GM10266 (cell line): Measurements from ENCODE around the gene MAFG.

Source experiments
- DNase-seq: peaks from one replicate; pipeline ENCODE4 v3.0.0; 2012; ENCODE audit errors: extremely low spot score
- CTCF ChIP-seq: IDR thresholded peaks from 2 replicates; pipeline ENCODE4 v1.5.1; 2012; ENCODE audit warnings: mild to moderate bottlenecking, low read depth; ENCODE audit not compliant: control insufficient read depth, insufficient read depth; ENCODE audit errors: missing control alignments

MAFG gene

GRCh38 chr17:81960130-81960958 lies 32.8 kb upstream of the MAFG start:
- no peak for TF ChIP-seq CTCF
- no peak for DNase-seq

DNA sequence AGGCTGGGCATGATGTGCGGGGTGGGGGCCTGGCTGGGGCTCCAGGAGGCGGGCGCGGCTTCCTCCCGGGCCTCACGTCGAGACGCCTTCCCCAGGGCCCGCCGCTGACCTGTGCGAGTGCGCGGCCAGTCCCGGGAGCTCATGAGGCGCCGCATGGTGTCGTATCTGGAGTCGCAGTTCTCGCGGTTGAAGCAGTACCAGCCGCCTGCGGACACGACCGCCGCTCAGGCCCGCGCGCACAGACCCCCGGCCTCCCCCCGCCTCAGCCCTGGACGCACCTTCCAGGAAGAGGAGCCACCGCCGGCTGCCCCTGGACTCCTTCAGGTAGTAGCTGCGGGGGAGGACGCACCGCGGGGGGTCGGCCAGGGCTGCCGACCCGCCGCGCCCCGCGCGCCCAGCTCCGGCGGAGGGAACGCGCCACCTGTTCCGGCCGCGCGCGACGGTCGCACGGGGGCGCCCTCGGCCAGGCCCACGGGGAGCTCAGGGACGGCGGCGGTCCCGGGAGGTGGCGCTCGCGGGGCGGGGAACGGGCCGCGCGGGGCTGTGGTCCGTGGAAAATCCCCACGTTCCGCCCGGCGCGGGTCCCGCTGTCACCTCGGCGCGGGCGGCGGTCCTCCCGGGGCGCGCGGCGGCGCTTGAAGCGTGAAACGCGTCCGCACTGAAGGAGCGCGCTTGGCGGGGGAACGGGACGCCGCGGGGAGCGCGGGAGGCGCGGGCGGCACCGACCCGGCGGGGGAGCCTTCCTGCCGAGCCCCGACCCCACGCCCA lies 32.0 kb upstream of the MAFG start:
- TF ChIP-seq CTCF, result peak; percentile 100
- peak; percentile 94 for DNase-seq

DNA sequence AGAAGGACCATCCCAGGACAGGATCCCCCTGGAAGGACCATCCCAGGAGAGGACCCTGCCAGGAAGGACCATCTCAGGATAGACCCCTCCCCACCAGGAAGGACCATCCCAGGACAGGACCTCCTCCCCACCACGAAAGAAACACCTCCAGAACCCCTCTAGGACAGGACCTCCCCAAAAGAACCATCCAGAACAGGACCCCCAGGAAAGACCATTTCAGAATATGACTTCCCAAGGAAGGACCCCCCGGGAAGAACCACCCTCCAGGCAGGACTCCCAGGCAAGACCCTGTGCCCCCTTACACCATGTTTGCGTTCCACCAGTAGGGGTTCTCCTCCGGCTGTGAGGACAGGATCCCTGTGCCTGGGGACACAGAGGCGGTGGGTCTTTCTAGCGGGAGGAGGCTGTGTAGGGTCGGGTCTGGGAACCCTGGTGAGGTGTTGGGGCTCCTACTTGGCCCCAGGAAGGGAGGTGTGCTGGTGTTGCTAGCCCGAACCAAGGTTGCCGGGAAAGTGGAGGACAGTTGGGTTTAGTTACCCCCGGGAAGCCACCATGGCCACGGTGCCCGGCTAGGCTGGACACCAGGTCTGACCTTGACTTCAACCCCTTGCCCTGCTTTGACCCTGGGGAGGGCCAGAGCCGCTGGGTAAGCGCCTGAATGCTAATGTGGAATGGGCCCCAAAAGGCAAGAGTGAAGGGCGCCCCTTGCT lies 31.3 kb upstream of the MAFG start:
- no peak for TF ChIP-seq CTCF
- DNase-seq, result no peak

DNA sequence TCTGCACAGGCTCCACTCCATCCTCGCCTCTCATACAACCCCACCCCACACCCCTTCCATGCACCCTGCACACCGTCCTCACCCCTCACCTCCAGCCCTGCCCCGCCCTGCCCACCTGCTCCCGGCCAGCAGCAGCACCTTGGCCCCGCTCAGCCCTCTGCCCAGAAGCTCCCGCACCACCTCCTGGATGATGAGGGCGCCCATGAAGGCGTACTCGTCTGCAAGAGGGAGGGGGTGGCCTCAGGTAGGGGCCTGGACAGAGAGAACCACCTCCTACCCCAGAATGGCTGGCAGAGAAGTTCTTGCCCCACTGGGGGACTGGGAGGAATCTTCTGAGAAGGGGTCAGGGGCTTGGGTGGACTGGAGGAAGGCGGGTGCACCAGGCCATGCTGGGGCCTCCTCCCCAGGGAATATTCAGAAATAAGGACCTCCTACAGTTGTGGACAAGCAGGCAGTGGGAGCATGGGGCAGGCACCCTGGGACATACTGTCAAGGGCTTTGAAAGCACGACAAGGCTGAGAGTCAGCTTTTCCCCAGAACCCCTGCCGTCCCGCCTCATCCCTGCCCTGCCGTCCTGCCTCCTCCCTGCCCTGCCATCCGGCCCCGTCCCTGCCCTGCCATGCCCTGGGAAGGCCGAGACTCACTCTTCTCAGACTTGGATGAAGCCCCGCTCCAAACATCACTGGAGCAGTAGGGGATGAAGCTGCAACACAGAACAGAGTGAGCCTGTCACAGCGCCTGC lies 30.3 kb upstream of the MAFG start:
- no peak for DNase-seq
- no peak for TF ChIP-seq CTCF

GRCh38 chr17:81956607-81957589 lies 29.4 kb upstream of the MAFG start:
- no peak for DNase-seq

More at GRCh38 chr17:81956607-81957589, 29.4 kb upstream of the MAFG start:
- no peak for TF ChIP-seq CTCF
